Daoy (cell line): ENCODE results near the gene SNRNP25. TPM values are rescaled to one million over a fixed set of nuclear protein-coding genes. Genes with fewer than 3 reads are reported as not detected.
"Not testable (repeated sequence)": the region's sequence is repeated elsewhere in the genome, so short reads cannot be mapped to it uniquely, and the experiment has no call there.

Experiments
- DNase-seq: peaks from one replicate; pipeline ENCODE4 v3.0.0-alpha.2; 2015; ENCODE audit warnings: low read depth
- total RNA-seq: library from RNA; depleted of rRNA; stranded (reverse); fragments of >200 nt; shearing (Covaris generic); gene quantifications from 2 replicates; pipeline ENCODE4 v1.2.3, GENCODE V29; 2014; rRNA removed

Gene SNRNP25
- 24.3 and 30.8 TPM in 2 replicates for total RNA-seq

DNA sequence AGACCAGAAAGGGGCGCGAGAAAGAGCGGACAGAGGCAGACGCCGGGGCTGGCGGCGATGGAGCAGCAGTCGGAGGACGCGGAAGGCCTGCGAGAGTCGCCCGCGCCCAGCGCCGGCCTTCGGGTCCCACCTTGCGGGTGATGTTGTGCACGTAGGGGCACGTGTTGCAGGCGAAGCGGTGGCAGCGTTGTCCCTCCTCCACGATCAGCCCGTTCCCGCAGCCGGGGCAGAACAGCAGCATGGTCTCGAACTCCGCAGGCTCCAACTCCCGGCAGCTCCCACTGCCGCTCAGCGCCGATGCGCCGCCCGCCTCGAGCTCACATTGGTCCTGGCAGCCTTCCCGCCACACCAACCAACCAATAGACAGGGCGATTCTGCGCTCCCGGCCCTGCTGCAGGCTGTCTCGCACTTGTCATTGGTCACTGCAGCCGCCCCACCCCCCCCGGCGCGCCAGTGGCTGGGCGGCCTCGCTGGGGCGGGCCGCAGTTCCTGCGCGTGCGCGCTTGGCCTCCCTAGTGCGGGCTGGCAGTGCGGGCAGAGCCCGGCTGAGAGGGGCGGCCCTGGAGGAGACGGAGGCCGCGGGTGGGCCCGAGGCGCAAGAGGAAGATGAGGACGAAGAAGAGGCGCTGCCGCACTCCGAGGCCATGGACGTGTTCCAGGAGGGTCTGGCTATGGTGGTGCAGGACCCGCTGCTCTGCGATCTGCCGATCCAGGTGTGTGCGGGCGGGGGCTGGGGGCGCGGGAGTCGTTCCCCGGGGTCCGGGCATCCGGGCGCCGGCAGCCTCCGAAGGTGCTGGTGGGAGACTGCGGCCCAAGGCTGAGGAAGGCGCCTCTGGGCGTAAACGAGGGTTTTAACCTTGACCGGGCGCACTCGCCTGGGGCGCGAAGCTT, at the start of gene SNRNP25, which contains the start of gene POLR3K:
Gene SNRNP25 (plus strand): TSS at position 483 of the 891 bp plus-strand sequence. CDS start 189 bp downstream, at position 672.
Gene POLR3K (minus strand): TSS at position 263 of the 891 bp plus-strand sequence. CDS start 22 bp downstream, at position 241.
- peak; percentile 98 for DNase-seq

- no peak for DNase-seq
Measured at GRCh38 chr16:9903-10665, 43.5 kb upstream of the SNRNP25 start.

GRCh38 chr16:10772-11171, 42.9 kb upstream of the SNRNP25 start:
- DNase-seq = not testable (repeated sequence)

GRCh38 chr16:17062-17765, 36.4 kb upstream of the SNRNP25 start:
- DNase-seq = not testable (repeated sequence)

- not testable (repeated sequence) for DNase-seq
Measured at GRCh38 chr16:20886-21285, 32.7 kb upstream of the SNRNP25 start.

- DNase-seq = not testable (repeated sequence)
Measured at GRCh38 chr16:24151-24550, 29.5 kb upstream of the SNRNP25 start.

DNA sequence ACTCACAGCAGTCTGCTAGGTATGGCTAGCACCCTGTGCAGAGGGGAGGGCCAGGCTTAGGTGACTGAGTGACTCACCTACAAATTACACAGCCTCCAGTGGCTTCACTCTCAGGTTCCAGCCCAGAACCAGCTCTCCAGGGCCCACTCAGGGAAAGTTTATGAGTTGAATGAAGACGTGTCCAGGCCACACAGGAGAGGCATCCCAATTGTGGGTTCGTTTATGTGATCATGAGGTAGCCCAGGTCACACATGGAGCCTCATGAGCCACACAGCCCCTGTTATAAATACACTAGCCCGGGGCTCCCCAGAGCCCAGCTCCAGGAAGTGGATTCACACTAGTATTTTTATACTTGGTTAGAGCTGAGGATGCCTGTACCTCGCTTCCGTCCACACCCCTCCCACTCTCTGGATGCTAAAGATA, 27.7 kb upstream of the SNRNP25 start:
- DNase-seq = not testable (repeated sequence)

- not testable (repeated sequence) for DNase-seq
Measured at GRCh38 chr16:30627-31026, 23.0 kb upstream of the SNRNP25 start.

DNA sequence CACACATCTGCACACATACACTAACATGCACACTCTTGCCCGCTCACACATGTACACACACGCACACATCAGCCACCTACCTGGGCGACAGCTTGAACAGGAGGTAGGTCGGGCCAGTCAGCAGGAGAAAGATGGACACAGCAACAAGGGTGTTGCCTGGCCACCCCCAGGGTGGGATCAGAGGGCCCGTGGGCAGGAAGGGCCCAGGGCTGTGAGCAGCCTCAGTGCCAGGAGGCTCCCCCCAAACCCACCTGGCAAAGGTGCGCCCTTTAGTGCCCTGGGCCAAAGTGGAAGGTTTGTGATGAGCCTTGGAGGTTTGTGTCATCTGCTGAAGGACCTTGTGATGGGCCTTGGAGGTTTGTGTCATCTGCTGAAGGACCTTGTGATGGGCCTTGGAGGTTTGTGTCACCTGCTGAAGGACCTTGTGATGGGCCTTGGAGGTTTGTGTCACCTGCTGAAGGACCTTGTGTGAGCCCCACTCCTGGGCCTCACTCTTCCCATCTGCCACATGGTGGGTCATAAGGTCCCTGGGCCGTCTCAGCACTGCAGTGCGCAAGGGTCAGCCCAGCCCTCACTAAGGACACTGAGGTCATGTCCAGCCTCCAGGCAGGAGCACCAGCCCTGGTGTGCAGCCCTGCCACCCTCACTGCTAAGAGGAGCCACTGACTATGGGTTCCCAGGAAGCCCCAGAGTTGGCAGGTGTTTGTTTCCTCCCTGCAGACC, 20.3 kb upstream of the SNRNP25 start:
- DNase-seq = not testable (repeated sequence)

- no peak for DNase-seq
Measured at GRCh38 chr16:33877-34647, 19.6 kb upstream of the SNRNP25 start.

DNA sequence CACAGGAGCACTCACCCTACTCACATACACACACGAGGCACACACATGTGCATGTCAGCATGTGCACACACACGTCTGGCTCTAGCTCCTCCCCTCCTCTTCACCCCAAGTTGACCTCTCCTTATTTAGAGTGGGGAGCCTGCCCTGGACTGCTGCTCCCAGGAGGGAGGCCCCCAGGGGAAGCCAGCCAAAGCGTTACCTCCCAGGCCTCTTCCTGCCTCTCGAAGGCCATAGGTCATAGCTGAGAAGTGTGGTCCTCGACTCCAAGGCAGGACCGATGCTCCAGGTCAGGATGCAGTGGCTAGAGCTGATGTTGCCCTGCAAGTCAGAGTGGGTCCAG, 19.0 kb upstream of the SNRNP25 start:
- DNase-seq = no peak

GRCh38 chr16:35011-35677, 18.5 kb upstream of the SNRNP25 start:
- no peak for DNase-seq

DNA sequence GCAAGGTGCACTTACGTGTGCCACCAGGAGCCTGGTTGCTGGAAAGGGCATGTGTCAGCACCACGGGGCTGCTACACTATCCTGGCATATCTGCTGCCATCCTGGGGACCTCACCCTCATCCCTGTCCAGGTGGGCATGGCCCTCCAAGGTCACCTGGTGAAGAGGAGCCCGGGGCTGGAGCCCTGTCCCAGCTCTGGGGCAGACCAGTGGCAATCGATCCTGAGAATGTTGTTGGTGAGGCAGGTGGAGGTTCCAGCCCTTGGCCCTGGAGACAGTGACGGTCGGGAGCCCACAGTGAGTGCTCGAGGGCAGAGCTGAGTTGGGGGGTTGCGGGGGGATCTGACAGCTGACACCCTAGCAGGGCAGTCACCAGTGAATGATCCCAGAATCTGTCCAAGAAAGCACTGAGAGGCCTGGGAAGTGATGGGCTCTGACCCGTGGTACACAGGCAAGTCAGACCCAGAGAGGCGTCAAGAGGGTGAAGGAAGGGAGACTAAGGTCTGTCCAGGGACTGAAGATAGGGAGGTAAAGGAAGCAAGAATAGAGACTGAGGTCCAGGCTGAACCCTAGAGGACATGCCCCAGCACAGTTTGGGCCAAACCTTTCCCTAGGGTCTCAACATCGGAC, 17.8 kb upstream of the SNRNP25 start:
- DNase-seq = no peak

DNA sequence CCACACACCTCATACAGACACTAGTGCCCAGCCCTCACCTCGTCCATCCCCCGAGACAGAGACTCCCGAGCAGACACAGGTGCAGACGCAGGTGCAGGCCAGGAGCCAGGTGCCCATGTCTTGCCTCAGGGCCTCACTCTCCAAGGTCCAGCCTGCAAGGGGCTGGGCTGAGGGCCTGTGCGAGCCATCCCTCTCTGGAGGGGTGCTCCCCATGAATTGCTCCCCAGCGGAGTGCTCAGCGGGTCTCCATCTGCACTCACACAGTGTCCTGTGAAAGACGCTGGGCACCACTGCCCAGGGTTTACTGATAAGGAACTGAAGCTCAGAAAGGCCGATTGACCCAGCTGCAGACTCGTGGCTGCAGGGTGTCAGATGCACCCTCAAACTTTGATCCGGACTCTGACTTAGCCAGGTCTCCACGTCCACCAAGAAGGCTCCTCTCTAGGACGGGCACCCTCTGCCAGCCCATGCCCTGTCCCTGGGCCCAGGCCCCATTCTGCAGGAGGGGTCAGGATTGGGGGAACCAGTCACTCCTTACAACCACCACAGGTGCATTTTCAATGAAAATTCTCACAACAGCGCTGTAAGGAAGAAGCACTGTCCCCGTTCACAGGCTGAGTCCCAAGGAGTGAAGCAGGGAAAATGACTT, 17.2 kb upstream of the SNRNP25 start:
- no peak for DNase-seq

GRCh38 chr16:37511-37910, 16.1 kb upstream of the SNRNP25 start:
- DNase-seq = no peak

DNA sequence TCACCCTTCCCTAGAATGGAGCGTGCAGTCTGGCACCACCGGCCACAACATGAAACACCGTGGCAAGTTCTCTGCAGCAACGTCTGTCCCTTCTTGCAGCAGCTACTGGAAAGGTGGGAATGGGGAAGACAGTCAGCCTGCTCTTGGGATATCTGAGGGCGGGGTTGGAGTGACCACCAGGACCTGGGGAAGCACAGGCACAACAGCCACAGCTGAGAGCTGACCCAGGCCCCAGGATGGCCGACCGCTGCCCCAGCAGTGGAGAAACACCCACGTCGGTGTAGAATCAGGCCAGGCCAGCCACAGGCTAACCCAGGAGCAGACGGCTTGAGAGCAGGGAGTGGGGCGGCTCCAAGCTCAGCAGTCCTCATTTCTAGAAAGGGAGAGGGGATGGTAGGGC, 15.4 kb upstream of the SNRNP25 start:
- not testable (repeated sequence) for DNase-seq

GRCh38 chr16:38941-39892, 14.4 kb upstream of the SNRNP25 start:
- DNase-seq = no peak
